Measurements from ENCODE around the gene ZMYND8.

DNA sequence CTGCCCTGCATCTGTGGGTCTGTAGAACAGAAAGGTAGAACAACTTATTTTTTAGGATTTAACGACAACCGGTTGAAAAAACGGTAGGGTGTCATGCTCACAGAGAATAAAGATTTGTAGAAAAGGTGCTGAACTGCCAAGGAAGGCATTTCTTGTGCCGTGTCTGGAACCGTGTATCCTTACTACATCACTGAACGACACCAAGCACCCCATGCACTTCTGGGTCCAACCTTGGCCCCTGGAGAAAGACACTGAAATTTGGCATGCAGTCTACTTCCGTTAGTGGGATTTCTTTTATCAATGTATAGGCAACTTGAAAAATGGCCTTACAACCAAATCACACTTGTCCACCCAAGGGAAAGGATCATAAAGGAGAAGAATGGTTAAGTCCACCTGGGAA lies 145.5 kb downstream of the ZMYND8 start:
- TF ChIP-seq EZH2 (IDR thresholded peaks at IDR 0.05): no peak
- no peak for TF ChIP-seq EZH2phosphoT487 (IDR thresholded peaks at IDR 0.05; ENCODE audit: borderline replicate concordance)
- TF ChIP-seq, protein P1, sequence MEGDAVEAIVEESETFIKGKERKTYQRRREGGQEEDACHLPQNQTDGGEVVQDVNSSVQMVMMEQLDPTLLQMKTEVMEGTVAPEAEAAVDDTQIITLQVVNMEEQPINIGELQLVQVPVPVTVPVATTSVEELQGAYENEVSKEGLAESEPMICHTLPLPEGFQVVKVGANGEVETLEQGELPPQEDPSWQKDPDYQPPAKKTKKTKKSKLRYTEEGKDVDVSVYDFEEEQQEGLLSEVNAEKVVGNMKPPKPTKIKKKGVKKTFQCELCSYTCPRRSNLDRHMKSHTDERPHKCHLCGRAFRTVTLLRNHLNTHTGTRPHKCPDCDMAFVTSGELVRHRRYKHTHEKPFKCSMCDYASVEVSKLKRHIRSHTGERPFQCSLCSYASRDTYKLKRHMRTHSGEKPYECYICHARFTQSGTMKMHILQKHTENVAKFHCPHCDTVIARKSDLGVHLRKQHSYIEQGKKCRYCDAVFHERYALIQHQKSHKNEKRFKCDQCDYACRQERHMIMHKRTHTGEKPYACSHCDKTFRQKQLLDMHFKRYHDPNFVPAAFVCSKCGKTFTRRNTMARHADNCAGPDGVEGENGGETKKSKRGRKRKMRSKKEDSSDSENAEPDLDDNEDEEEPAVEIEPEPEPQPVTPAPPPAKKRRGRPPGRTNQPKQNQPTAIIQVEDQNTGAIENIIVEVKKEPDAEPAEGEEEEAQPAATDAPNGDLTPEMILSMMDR (IDR thresholded peaks at IDR 0.05 in 2 of 3, conservative IDR thresholded peaks at IDR 0.05 in 1 of 3; ENCODE audit: borderline replicate concordance in 1 of 3, insufficient read depth in 1 of 3, low read depth in 2 of 3, low read length in 2 of 3): no peak
- TF ChIP-seq ELF1 (IDR thresholded peaks at IDR 0.05; ENCODE audit: borderline replicate concordance, low read depth): no peak

All from HCT116 (cell line).